ENCODE measurements around the gene RIBC2.
"Not testable (repeated sequence)": the region's sequence is repeated elsewhere in the genome, so short reads cannot be mapped to it uniquely, and the experiment has no call there.

The RIBC2 gene

GRCh38 chr22:45413368-45414211, at the start of gene RIBC2, which contains the start of gene SMC1B:
TSS of gene RIBC2 (plus strand) at chr22:45413693. CDS start at chr22:45413887, 194 bp downstream.
TSS of gene SMC1B (minus strand) at chr22:45413599. CDS start at chr22:45413567, 32 bp downstream.
- peak; percentile 65 for DNase-seq

GRCh38 chr22:45366713-45367112, 46.8 kb upstream of the RIBC2 start:
- no peak for DNase-seq

GRCh38 chr22:45373592-45373991, 39.9 kb upstream of the RIBC2 start:
- DNase-seq = not testable (repeated sequence)

- no peak for DNase-seq
These were observed 37.5 kb upstream of the RIBC2 start for GRCh38 chr22:45376009-45376408.

GRCh38 chr22:45376703-45377102, 36.8 kb upstream of the RIBC2 start:
- no peak for DNase-seq

- no peak for DNase-seq
These were observed 32.1 kb upstream of the RIBC2 start for GRCh38 chr22:45381348-45381747.

GRCh38 chr22:45389546-45389945, 23.9 kb upstream of the RIBC2 start:
- no peak for DNase-seq

- DNase-seq = no peak
These were observed 15.7 kb upstream of the RIBC2 start for GRCh38 chr22:45397806-45398205.

GRCh38 chr22:45398214-45398613, 15.3 kb upstream of the RIBC2 start:
- DNase-seq = no peak

- DNase-seq = no peak
These were observed 13.6 kb upstream of the RIBC2 start for GRCh38 chr22:45399712-45400445.

- DNase-seq = no peak
These were observed 11.0 kb upstream of the RIBC2 start for GRCh38 chr22:45402466-45402985.

- DNase-seq = no peak
These were observed 5.7 kb upstream of the RIBC2 start for GRCh38 chr22:45407793-45408192.

GRCh38 chr22:45413013-45413367, 503 bp upstream of the RIBC2 start:
- no peak for DNase-seq

- DNase-seq = no peak
These were observed 4.7 kb downstream of the RIBC2 start for GRCh38 chr22:45418056-45418769.

- no peak for DNase-seq
These were observed 5.3 kb downstream of the RIBC2 start for GRCh38 chr22:45418770-45419138.

GRCh38 chr22:45420011-45420410, 6.5 kb downstream of the RIBC2 start:
- no peak for DNase-seq

GRCh38 chr22:45420539-45420938, 7.0 kb downstream of the RIBC2 start:
- no peak for DNase-seq

- no peak for DNase-seq
These were observed 8.0 kb downstream of the RIBC2 start for GRCh38 chr22:45421349-45422055.

- no peak for DNase-seq
These were observed 8.9 kb downstream of the RIBC2 start for GRCh38 chr22:45422237-45422983.

GRCh38 chr22:45423524-45423923, 10.0 kb downstream of the RIBC2 start:
- no peak for DNase-seq

- no peak for DNase-seq
These were observed 10.8 kb downstream of the RIBC2 start for GRCh38 chr22:45424241-45424731.

- DNase-seq = no peak
These were observed 11.6 kb downstream of the RIBC2 start for GRCh38 chr22:45425101-45425500.

All from NCI-H2029 treated with DMSO at 0.1 percent for 48 hours (cell line).